PC-9 (cell line): Measurements from ENCODE around the gene STAT4.

Experiments
- EZH2 ChIP-seq: fragments of 200-600 bp; sonication (generic); IDR thresholded peaks from 2 replicates; pipeline ENCODE4 v1.8.0; 2017; ENCODE audit warnings: antibody characterized with exemption, low read depth
- TF ChIP-seq, protein P1 (sequence below): fragments of 200-600 bp; sonication (generic); conservative IDR thresholded peaks from 2 replicates; pipeline ENCODE4 v1.6.1; 2017; ENCODE audit warnings: mixed run types, antibody characterized with exemption, mild to moderate bottlenecking, moderate library complexity

DNA sequence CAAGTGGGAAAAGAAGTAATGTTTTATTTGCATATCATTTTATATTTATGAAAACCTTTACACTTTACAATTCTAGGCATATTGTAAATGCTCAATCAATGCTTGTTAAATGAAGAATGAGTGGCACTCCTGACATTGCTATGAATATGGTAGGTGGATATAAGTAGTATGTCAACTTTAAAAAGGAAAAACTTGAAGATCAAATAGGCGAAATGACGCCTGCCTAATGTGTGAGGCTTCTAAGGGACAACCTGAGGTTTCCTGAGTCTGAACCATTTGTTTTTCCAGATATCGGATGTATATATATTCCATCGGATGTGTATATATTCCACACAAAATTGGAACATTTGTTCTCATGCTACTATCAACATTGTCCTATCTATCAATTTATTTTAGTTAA lies 1.4 kb downstream of the STAT4 start:
- TF ChIP-seq, protein P1, sequence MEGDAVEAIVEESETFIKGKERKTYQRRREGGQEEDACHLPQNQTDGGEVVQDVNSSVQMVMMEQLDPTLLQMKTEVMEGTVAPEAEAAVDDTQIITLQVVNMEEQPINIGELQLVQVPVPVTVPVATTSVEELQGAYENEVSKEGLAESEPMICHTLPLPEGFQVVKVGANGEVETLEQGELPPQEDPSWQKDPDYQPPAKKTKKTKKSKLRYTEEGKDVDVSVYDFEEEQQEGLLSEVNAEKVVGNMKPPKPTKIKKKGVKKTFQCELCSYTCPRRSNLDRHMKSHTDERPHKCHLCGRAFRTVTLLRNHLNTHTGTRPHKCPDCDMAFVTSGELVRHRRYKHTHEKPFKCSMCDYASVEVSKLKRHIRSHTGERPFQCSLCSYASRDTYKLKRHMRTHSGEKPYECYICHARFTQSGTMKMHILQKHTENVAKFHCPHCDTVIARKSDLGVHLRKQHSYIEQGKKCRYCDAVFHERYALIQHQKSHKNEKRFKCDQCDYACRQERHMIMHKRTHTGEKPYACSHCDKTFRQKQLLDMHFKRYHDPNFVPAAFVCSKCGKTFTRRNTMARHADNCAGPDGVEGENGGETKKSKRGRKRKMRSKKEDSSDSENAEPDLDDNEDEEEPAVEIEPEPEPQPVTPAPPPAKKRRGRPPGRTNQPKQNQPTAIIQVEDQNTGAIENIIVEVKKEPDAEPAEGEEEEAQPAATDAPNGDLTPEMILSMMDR, result no peak
- TF ChIP-seq EZH2, result no peak
